Activated naive CD4-positive, alpha-beta T cell treated with anti-CD3 and anti-CD28 coated beads, Interleukin-2, amount 10 ng/mL, durations not matched to agents 7 days and 5 days (primary cell): Measurements from ENCODE around the gene LHX4.

Experiments used
- CTCF ChIA-PET: fragments of 350-600 bp; sonication (Branson Sonifier 250); formaldehyde crosslinking; loops from one replicate; lab custom pipeline; 2021; ENCODE audit warnings: antibody characterized with exemption; lab: Charles Lee
- DNase-seq: peaks from one replicate; pipeline ENCODE4 v3.0.0-alpha.2; 2020
- H3K27ac Mint-ChIP-seq: one replicate; pipeline ENCODE4 v1.8.0; 2021; ENCODE audit warnings: mild to moderate bottlenecking, moderate library complexity, mixed read lengths
- H3K27me3 Mint-ChIP-seq: one replicate; pipeline ENCODE4 v1.8.0; 2021; ENCODE audit warnings: mild to moderate bottlenecking, mixed read lengths
- H3K36me3 Mint-ChIP-seq: one replicate; pipeline ENCODE4 v1.8.0; 2021; ENCODE audit warnings: mixed read lengths
- H3K4me1 Mint-ChIP-seq: one replicate; pipeline ENCODE4 v1.8.0; 2021; ENCODE audit warnings: mixed read lengths
- H3K4me3 Mint-ChIP-seq: one replicate; pipeline ENCODE4 v1.8.0; 2021; ENCODE audit warnings: mild to moderate bottlenecking, moderate library complexity, mixed read lengths
- H3K9me3 Mint-ChIP-seq: one replicate; pipeline ENCODE4 v1.8.0; 2021; ENCODE audit warnings: mixed read lengths

LHX4 gene

GRCh38 chr1:180229483-180230415 is at the start of gene LHX4:
Gene LHX4 (plus strand): TSS chr1:180230264. CDS start chr1:180230530, 266 bp downstream.
- H3K4me3 Mint-ChIP-seq: peak within 1 kb of the TSS; percentile 70
- no peaks in the 10 kb centered on the region for H3K9me3 Mint-ChIP-seq
- DNase-seq: peak; percentile 55
- peaks cover 28% of the 10 kb centered on the region for H3K4me1 Mint-ChIP-seq
- no peak within 1 kb of the TSS for H3K27ac Mint-ChIP-seq
- CTCF ChIA-PET: no interaction called here
- no peaks in the 10 kb centered on the region for H3K36me3 Mint-ChIP-seq
- peaks cover 91% of the 10 kb centered on the region for H3K27me3 Mint-ChIP-seq

- no peak overlapping the region for H3K4me3 Mint-ChIP-seq
- H3K4me1 Mint-ChIP-seq: no peaks in the 10 kb centered on the region
- H3K27me3 Mint-ChIP-seq: no peaks in the 10 kb centered on the region
- CTCF ChIA-PET: interaction anchor here (0.8 to 7.8 kb wide), 13 partner anchors 12 to 371 kb away, joined by 3 to 98 read pairs (median 6); no protein-coding TSS in a partner anchor
- no peak overlapping the region for H3K27ac Mint-ChIP-seq
- H3K9me3 Mint-ChIP-seq: no peaks in the 10 kb centered on the region
- DNase-seq: peak; percentile 40
- no peaks in the 10 kb centered on the region for H3K36me3 Mint-ChIP-seq
Measured at GRCh38 chr1:180181048-180181447, 49.0 kb upstream of the LHX4 start.

- Mint-ChIP-seq H3K9me3 (no peaks in the 10 kb centered on the region), H3K27ac (no peak overlapping the region), H3K36me3 (no peaks in the 10 kb centered on the region), H3K27me3 (no peaks in the 10 kb centered on the region), H3K4me3 (no peak overlapping the region), H3K4me1 (no peaks in the 10 kb centered on the region)
- DNase-seq: no peak
- CTCF ChIA-PET: interaction anchor here (2.2 to 7.8 kb wide), 3 partner anchors 15 to 315 kb away, joined by 8 to 98 read pairs (median 80); no protein-coding TSS in a partner anchor
Measured at GRCh38 chr1:180181996-180182642, 47.9 kb upstream of the LHX4 start.

GRCh38 chr1:180182643-180183311 is 47.3 kb upstream of the LHX4 start:
- Mint-ChIP-seq H3K27ac (no peak overlapping the region), H3K4me1 (no peaks in the 10 kb centered on the region), H3K9me3 (no peaks in the 10 kb centered on the region), H3K27me3 (no peaks in the 10 kb centered on the region), H3K36me3 (no peaks in the 10 kb centered on the region), H3K4me3 (no peak overlapping the region)
- DNase-seq: peak; percentile 5
- CTCF ChIA-PET: no interaction called here

- H3K36me3 Mint-ChIP-seq: no peaks in the 10 kb centered on the region
- H3K4me1 Mint-ChIP-seq: no peaks in the 10 kb centered on the region
- H3K27ac Mint-ChIP-seq: no peak overlapping the region
- H3K4me3 Mint-ChIP-seq: no peak overlapping the region
- CTCF ChIA-PET: no interaction called here
- peak; percentile 1 for DNase-seq
- no peaks in the 10 kb centered on the region for H3K9me3 Mint-ChIP-seq
- no peaks in the 10 kb centered on the region for H3K27me3 Mint-ChIP-seq
Measured at GRCh38 chr1:180183426-180183825, 46.6 kb upstream of the LHX4 start.

GRCh38 chr1:180184041-180184440 is 46.0 kb upstream of the LHX4 start:
- H3K4me3 Mint-ChIP-seq: no peak overlapping the region
- no peaks in the 10 kb centered on the region for H3K27me3 Mint-ChIP-seq
- H3K36me3 Mint-ChIP-seq: no peaks in the 10 kb centered on the region
- no peak overlapping the region for H3K27ac Mint-ChIP-seq
- CTCF ChIA-PET: no interaction called here
- H3K4me1 Mint-ChIP-seq: no peaks in the 10 kb centered on the region
- DNase-seq: peak; percentile 4
- no peaks in the 10 kb centered on the region for H3K9me3 Mint-ChIP-seq

- CTCF ChIA-PET: interaction anchor here (0.8 kb wide), 1 partner anchor 7 kb away, joined by 4 read pairs; no protein-coding TSS in a partner anchor
- H3K27ac Mint-ChIP-seq: no peak overlapping the region
- H3K27me3 Mint-ChIP-seq: no peaks in the 10 kb centered on the region
- H3K4me3 Mint-ChIP-seq: no peak overlapping the region
- no peaks in the 10 kb centered on the region for H3K4me1 Mint-ChIP-seq
- DNase-seq: no peak
- no peaks in the 10 kb centered on the region for H3K9me3 Mint-ChIP-seq
- no peaks in the 10 kb centered on the region for H3K36me3 Mint-ChIP-seq
Measured at GRCh38 chr1:180185281-180185680, 44.8 kb upstream of the LHX4 start.

- Mint-ChIP-seq H3K27me3 (no peaks in the 10 kb centered on the region), H3K4me3 (no peak overlapping the region), H3K9me3 (no peaks in the 10 kb centered on the region), H3K27ac (no peak overlapping the region), H3K36me3 (no peaks in the 10 kb centered on the region), H3K4me1 (no peaks in the 10 kb centered on the region)
- DNase-seq: no peak
- CTCF ChIA-PET: interaction anchor here (0.8 to 1.0 kb wide), 3 partner anchors 8 to 20 kb away, joined by 3 to 4 read pairs (median 4); no protein-coding TSS in a partner anchor
Measured at GRCh38 chr1:180185971-180186645, 44.0 kb upstream of the LHX4 start.

- no peak for DNase-seq
- CTCF ChIA-PET: interaction anchor here (1.0 to 2.3 kb wide), 4 partner anchors 8 to 229 kb away, joined by 3 to 9 read pairs (median 6); no protein-coding TSS in a partner anchor
- Mint-ChIP-seq H3K4me3 (no peak overlapping the region), H3K4me1 (no peaks in the 10 kb centered on the region), H3K27me3 (no peaks in the 10 kb centered on the region), H3K27ac (no peak overlapping the region), H3K36me3 (no peaks in the 10 kb centered on the region), H3K9me3 (no peaks in the 10 kb centered on the region)
Measured at GRCh38 chr1:180186831-180187230, 43.2 kb upstream of the LHX4 start.

GRCh38 chr1:180187626-180188025 is 42.4 kb upstream of the LHX4 start:
- Mint-ChIP-seq H3K27me3 (no peaks in the 10 kb centered on the region), H3K4me1 (no peaks in the 10 kb centered on the region), H3K4me3 (no peak overlapping the region), H3K9me3 (no peaks in the 10 kb centered on the region), H3K27ac (no peak overlapping the region), H3K36me3 (no peaks in the 10 kb centered on the region)
- CTCF ChIA-PET: interaction anchor here (1.1 to 2.3 kb wide), 6 partner anchors 8 to 228 kb away, joined by 3 to 9 read pairs (median 8); no protein-coding TSS in a partner anchor
- no peak for DNase-seq

GRCh38 chr1:180188091-180188506 is 42.0 kb upstream of the LHX4 start:
- CTCF ChIA-PET: interaction anchor here (0.6 to 2.3 kb wide), 9 partner anchors 9 to 295 kb away, joined by 3 to 9 read pairs (median 3); no protein-coding TSS in a partner anchor
- Mint-ChIP-seq H3K9me3 (no peaks in the 10 kb centered on the region), H3K4me3 (no peak overlapping the region), H3K36me3 (no peaks in the 10 kb centered on the region), H3K4me1 (no peaks in the 10 kb centered on the region), H3K27me3 (no peaks in the 10 kb centered on the region), H3K27ac (no peak overlapping the region)
- peak; percentile 37 for DNase-seq

GRCh38 chr1:180188684-180189175 is 41.3 kb upstream of the LHX4 start:
- CTCF ChIA-PET: interaction anchor here (0.6 to 2.3 kb wide), 8 partner anchors 8 to 295 kb away, joined by 3 to 9 read pairs (median 4); no protein-coding TSS in a partner anchor

GRCh38 chr1:180190091-180190490 is 40.0 kb upstream of the LHX4 start:
- Mint-ChIP-seq H3K4me3 (no peak overlapping the region), H3K27ac (no peak overlapping the region), H3K9me3 (no peaks in the 10 kb centered on the region), H3K36me3 (no peaks in the 10 kb centered on the region), H3K27me3 (no peaks in the 10 kb centered on the region), H3K4me1 (no peaks in the 10 kb centered on the region)
- no peak for DNase-seq
- CTCF ChIA-PET: interaction anchor here (1.6 kb wide), 1 partner anchor 226 kb away, joined by 4 read pairs; no protein-coding TSS in a partner anchor

More at GRCh38 chr1:180188684-180189175, 41.3 kb upstream of the LHX4 start:
- no peaks in the 10 kb centered on the region for H3K9me3 Mint-ChIP-seq
- DNase-seq: no peak
- H3K4me1 Mint-ChIP-seq: no peaks in the 10 kb centered on the region
- no peak overlapping the region for H3K4me3 Mint-ChIP-seq
- no peaks in the 10 kb centered on the region for H3K27me3 Mint-ChIP-seq
- no peak overlapping the region for H3K27ac Mint-ChIP-seq
- H3K36me3 Mint-ChIP-seq: no peaks in the 10 kb centered on the region
